ENCODE data around the gene MYO1E.

Gene MYO1E

DNA sequence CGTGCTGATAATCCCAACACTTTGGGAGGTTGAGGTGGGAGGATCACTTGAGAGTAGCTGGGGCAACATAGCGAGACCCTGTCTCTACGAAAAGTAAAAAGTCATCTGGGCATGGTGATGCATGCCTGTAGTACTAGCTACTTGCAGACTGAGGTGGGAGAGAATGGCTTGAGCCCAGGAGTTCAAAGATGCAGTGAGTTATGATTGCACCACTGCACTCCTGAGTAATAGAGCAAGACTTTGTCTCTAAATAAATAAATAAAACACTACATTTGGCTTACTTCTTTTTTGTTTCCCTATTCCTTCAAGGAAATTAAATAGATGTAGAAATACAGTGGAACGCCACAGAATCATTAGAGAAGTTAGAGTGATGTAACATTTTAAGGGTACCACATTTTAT lies 186.2 kb downstream of the MYO1E start:
- H3K79me2 ChIP-seq: no peaks in the 10 kb centered on the region
- H3K4me3 ChIP-seq (ENCODE audit: low read depth, low read length): no peak overlapping the region
- no peak overlapping the region for H3K9ac ChIP-seq
- no peak overlapping the region for H2AFZ ChIP-seq
- no peak overlapping the region for H3K4me2 ChIP-seq (ENCODE audit: low read length)
- H3K27me3 ChIP-seq (ENCODE audit: control insufficient read depth, insufficient read depth, low read length): no peaks in the 10 kb centered on the region
- H3K4me1 ChIP-seq: no peaks in the 10 kb centered on the region
- no peaks in the 10 kb centered on the region for H3K36me3 ChIP-seq (ENCODE audit: control insufficient read depth, insufficient read depth, low read length)
- TF ChIP-seq CTCF (IDR thresholded peaks at IDR 0.05): no peak
- no peaks in the 10 kb centered on the region for H3K9me3 ChIP-seq (ENCODE audit: control insufficient read depth, low read length)
- no peak overlapping the region for H3K27ac ChIP-seq

DNA sequence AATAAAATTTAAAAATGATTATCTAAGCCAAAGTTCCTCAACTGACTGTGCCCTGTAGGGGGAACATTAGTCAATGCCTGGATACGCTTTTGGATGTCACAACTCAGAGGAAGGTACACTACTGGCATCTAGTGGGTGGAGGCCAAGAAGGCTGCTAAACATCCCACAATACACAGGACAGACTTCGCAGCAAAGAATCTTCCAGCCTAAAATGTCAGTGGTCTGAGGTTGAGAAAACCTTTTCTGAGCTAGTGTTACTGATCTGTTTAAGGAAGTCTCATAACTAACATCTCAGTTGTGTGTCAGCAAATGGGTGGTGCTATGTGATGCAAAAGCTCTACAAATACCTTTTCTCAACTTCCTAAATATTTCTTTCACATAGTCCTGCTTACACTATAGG lies 186.9 kb downstream of the MYO1E start:
- H3K36me3 ChIP-seq (ENCODE audit: control insufficient read depth, insufficient read depth, low read length): no peaks in the 10 kb centered on the region
- no peaks in the 10 kb centered on the region for H3K4me1 ChIP-seq
- H3K9ac ChIP-seq: no peak overlapping the region
- H3K27ac ChIP-seq: no peak overlapping the region
- H3K27me3 ChIP-seq (ENCODE audit: control insufficient read depth, insufficient read depth, low read length): no peaks in the 10 kb centered on the region
- no peaks in the 10 kb centered on the region for H3K79me2 ChIP-seq
- H3K4me2 ChIP-seq (ENCODE audit: low read length): no peak overlapping the region
- H3K9me3 ChIP-seq (ENCODE audit: control insufficient read depth, low read length): no peaks in the 10 kb centered on the region
- no peak overlapping the region for H3K4me3 ChIP-seq (ENCODE audit: low read depth, low read length)
- TF ChIP-seq CTCF (IDR thresholded peaks at IDR 0.05): no peak
- H2AFZ ChIP-seq: no peak overlapping the region

GRCh38 chr15:59180945-59181600 lies 191.6 kb downstream of the MYO1E start:
- Histone ChIP-seq H2AFZ (no peak overlapping the region), H3K4me1 (no peaks in the 10 kb centered on the region), H3K4me3 (ENCODE audit: low read depth, low read length) (no peak overlapping the region), H3K9me3 (ENCODE audit: control insufficient read depth, low read length) (no peaks in the 10 kb centered on the region), H3K9ac (no peak overlapping the region), H3K4me2 (ENCODE audit: low read length) (no peak overlapping the region), H3K27ac (no peak overlapping the region), H3K27me3 (ENCODE audit: control insufficient read depth, insufficient read depth, low read length) (no peaks in the 10 kb centered on the region), H3K79me2 (no peaks in the 10 kb centered on the region), H3K36me3 (ENCODE audit: control insufficient read depth, insufficient read depth, low read length) (no peaks in the 10 kb centered on the region)
- TF ChIP-seq CTCF (IDR thresholded peaks at IDR 0.05): no peak

- H3K36me3 ChIP-seq (ENCODE audit: control insufficient read depth, insufficient read depth, low read length): no peaks in the 10 kb centered on the region
- H3K4me3 ChIP-seq (ENCODE audit: low read depth, low read length): no peak overlapping the region
- H3K27me3 ChIP-seq (ENCODE audit: control insufficient read depth, insufficient read depth, low read length): no peaks in the 10 kb centered on the region
- H3K79me2 ChIP-seq: no peaks in the 10 kb centered on the region
- no peak for TF ChIP-seq CTCF (IDR thresholded peaks at IDR 0.05)
- no peak overlapping the region for H3K9ac ChIP-seq
- H3K27ac ChIP-seq: no peak overlapping the region
- H3K4me2 ChIP-seq (ENCODE audit: low read length): no peak overlapping the region
- no peaks in the 10 kb centered on the region for H3K9me3 ChIP-seq (ENCODE audit: control insufficient read depth, low read length)
- no peak overlapping the region for H2AFZ ChIP-seq
- H3K4me1 ChIP-seq: no peaks in the 10 kb centered on the region
Observed at GRCh38 chr15:59179717-59180116, 193.0 kb downstream of the MYO1E start.

GRCh38 chr15:59178151-59178695 lies 194.4 kb downstream of the MYO1E start:
- H3K4me1 ChIP-seq: no peaks in the 10 kb centered on the region
- H3K4me2 ChIP-seq (ENCODE audit: low read length): no peak overlapping the region
- no peaks in the 10 kb centered on the region for H3K27me3 ChIP-seq (ENCODE audit: control insufficient read depth, insufficient read depth, low read length)
- H3K4me3 ChIP-seq (ENCODE audit: low read depth, low read length): no peak overlapping the region
- TF ChIP-seq CTCF (IDR thresholded peaks at IDR 0.05): no peak
- H3K9me3 ChIP-seq (ENCODE audit: control insufficient read depth, low read length): no peaks in the 10 kb centered on the region
- H3K79me2 ChIP-seq: no peaks in the 10 kb centered on the region
- no peak overlapping the region for H3K9ac ChIP-seq
- H3K36me3 ChIP-seq (ENCODE audit: control insufficient read depth, insufficient read depth, low read length): no peaks in the 10 kb centered on the region
- H2AFZ ChIP-seq: no peak overlapping the region
- no peak overlapping the region for H3K27ac ChIP-seq

Measured in parathyroid adenoma (tissue), 2 donors.